Measurements from ENCODE around the gene FUBP1.
"Not testable (repeated sequence)": the region's sequence is repeated elsewhere in the genome, so short reads cannot be mapped to it uniquely, and the experiment has no call there.

FUBP1 gene, protein sequence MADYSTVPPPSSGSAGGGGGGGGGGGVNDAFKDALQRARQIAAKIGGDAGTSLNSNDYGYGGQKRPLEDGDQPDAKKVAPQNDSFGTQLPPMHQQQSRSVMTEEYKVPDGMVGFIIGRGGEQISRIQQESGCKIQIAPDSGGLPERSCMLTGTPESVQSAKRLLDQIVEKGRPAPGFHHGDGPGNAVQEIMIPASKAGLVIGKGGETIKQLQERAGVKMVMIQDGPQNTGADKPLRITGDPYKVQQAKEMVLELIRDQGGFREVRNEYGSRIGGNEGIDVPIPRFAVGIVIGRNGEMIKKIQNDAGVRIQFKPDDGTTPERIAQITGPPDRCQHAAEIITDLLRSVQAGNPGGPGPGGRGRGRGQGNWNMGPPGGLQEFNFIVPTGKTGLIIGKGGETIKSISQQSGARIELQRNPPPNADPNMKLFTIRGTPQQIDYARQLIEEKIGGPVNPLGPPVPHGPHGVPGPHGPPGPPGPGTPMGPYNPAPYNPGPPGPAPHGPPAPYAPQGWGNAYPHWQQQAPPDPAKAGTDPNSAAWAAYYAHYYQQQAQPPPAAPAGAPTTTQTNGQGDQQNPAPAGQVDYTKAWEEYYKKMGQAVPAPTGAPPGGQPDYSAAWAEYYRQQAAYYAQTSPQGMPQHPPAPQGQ

DNA sequence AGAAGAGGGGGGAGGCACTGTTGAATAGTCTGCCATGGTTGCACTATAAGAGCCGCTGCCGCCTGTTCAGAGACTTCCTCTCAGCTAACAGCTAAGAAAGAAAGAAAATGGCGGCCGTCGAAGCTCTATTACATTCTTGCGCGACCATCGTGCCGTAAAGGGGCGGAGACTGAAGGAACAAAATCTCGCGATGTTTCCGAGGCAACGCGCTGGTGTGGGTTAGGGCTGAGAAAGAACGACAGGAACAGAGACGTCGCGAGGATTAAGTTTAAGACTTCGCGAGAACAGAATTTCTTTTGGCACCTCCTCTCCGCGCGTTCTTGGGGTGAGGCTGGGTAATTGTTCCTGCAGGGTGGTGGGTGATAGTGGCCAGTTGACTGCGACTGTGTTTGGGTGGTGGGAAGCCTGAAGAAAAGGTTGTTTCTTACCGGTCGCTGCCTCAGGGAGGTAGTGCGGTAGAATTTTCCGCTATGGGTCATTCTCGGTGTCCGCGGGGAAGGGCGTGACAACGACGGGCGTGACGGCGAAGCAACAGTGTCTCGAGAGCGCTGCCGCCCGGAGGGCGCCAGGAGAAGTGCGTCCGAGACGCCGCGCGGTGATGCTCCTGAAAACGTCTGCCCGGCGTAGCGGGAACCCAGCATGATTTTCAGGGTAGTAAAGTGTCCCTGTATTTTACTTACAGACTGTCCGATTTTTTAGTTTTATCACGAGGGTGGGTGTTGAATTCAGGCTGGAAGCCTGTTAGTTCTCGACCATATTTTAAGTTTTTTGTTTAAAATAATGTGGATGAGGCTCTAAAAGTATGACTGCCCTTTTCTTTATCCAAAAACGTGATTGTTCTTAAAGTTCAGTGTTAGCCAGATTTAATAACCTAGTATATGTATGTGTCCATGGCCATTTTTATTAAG is at the start of gene FUBP1:
Gene FUBP1, minus strand, starts transcription at position 104 of the 908 bp plus-strand sequence. Its CDS starts 68 bp downstream, at position 36.
- peak; percentile 83 to 91 for DNase-seq (ENCODE audit: low read depth in 2 of 2)

DNA sequence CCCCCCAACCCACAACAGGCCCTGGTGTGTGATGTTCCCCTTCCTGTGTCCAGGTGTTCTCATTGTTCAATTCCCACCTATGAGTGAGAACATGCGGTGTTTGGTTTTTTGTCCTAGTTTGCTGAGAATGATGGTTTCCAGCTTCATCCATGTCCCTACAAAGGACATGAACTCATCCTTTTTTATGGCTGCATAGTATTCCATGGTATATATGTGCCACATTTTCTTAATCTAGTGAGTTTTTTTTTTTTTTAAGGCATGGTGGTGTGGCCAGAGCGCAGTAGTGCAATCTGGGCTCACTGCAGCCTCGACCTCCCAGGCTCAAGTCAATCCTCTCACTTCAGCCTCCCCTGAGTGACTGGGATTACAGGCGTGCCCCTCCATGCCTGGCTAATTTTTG is 42.3 kb upstream of the FUBP1 start:
- DNase-seq (ENCODE audit: low read depth in 2 of 2) = not testable (repeated sequence)

DNA sequence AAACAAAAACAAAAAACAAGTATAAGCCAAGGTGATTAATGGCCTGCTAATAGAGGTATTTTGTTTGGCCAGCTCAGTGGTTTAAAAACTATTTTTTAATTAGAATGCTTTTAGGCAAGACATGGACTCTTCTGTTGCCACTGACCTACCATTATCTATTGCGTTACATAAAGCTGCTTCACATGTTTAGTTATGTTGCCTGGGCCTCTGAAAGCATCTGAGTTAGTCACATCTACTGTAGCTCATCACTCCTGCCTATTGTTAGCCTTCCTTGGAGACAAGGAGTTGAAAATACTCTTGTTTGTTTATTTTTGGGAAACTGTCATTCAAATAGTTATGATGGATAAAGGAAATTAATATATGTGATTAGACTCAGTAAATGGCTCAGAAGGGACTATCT is 40.2 kb upstream of the FUBP1 start:
- DNase-seq (ENCODE audit: low read depth in 2 of 2) = no peak

DNA sequence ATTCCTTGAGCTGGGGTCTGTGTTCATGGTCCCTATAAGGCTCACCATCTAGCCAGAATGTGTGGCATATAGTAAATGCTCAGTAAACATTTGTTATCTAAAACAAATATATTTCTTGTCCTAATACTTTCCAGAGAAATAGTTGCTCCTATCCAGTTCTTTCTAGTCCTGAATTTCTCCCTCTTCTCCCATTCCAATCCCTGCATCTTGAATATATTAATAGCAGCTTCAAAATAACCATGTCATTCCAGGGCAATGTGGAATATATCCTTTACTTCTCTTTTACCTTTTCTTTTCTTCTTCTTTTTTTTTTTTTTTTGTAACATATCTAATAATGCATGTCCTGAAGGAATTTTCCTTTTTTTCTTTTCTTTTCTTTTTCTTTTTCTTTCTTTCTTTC is 36.3 kb upstream of the FUBP1 start:
- no peak for DNase-seq (ENCODE audit: low read depth in 2 of 2)

DNA sequence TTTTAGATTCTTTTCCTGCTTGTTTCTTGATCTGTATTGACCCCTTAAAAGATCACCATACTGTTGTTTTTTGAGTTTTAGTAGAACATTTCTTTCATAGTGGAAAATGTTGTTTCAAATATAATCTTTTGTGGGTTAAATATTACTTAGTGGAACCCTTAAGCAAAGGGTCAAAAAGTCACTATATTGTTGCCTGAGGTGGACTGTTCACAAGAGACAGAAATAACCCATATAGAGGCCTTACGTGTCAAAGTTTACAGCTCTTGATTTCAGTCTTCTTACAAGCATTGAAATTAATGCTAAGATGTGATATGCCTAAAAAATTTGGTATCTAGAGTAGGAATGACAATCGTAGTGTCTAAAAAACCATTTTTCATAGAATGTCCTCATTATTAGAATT is 32.2 kb upstream of the FUBP1 start:
- no peak for DNase-seq (ENCODE audit: low read depth in 2 of 2)

DNA sequence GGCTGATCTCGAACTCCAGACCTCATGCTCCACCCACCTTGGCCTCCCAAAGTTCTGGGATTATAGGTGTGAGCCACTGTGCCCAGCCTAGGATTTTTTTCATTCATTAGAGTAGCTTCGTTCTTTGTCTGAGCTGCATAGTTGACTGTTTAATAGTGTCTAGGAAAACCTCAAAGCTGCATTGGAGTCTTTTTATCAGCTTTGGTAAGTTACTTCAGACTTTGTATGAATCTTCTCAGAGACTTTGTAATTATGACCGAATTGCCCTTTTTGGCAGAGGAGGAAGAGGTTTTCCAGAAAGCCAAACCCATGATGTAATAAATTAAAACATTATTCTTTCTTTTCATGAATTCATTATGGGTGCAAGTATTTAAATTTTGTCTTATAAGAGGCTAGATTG is 31.0 kb upstream of the FUBP1 start:
- no peak for DNase-seq (ENCODE audit: low read depth in 2 of 2)

DNA sequence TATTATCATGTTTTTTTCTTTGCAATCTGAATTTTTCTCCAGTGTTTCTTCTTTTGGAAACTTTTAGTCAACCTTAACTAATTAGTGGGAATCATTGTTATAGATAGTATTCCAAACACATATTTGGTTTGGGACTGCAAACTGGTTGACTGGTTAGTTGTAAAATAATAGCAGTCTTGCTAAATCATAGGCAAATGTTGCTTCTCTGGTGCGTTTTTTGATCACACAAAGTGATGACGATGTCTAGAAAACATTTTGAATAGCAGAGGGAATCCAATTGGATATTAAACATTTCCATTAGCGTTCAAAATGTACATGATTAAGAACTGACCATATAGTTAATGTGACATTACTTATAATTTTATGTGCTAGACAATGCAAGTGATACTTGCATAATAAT is 30.4 kb upstream of the FUBP1 start:
- no peak for DNase-seq (ENCODE audit: low read depth in 2 of 2)

DNA sequence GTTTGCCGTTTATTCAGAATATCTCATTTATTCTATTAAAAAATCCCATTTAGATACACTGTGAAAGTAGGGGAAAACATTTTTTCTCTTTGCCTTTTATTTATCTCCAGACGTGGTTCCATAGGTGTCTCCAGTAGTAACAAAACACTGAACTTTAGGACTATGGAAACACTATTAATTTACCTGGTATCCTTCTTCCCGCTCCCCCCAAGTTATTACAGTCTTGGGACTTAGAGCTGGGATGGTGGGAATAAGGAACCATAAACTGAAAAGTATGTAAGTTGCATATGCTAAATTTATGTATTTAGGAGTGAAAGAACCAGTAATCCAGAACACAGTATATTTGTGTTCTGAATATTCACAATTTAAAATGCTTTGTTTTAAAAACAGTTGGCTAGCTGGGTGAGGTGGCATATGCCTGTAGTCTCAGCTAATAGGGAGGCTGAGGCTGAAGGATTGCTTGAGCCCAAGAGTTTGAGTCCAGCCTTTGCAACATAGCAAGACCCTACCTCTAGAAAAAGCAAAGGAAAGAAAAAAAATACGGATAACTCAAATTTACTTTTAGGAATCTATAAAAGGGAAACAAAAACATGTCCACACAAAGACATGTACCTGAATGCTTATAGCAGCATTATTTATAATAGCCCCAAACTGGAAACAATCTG is 28.9 kb upstream of the FUBP1 start:
- DNase-seq (ENCODE audit: low read depth in 2 of 2) = no peak

DNA sequence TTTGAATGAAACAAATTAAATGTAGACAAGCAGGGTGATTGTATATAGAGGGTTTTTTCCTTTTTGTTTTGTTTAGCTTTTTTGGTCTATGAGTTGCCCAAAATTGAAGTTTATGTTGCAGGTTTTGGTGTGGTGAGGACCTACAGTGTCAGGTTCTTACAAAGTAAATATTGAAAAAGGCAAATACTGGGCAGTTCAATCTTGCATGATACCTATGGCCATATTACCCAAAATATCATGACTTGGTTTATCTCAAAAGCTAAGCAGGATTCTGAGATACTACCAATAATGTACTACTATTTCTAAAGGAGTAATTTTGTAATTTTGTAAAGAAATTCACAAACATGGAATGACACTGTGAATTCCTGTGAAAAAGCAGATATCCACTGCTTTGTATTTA is 27.6 kb upstream of the FUBP1 start:
- no peak for DNase-seq (ENCODE audit: low read depth in 2 of 2)

DNA sequence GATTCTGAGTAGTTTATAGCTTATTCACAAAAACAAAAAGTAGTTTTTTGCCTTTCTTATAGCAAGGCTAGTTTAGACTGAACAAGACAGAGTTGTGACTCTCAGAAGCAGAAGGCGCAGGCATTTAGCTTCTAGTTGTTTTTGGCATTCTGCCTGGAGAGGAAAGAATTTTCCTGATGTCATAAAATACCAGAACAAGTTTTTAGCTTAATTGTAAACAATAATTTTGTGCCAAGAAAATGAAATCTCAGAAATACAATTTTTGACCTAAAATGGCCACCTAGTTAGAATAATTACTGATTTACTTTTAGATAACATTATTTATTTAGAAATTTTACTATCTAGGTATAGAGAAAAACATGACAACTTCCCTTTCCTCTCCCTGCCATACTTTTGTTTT is 26.9 kb upstream of the FUBP1 start:
- DNase-seq (ENCODE audit: low read depth in 2 of 2) = no peak

DNA sequence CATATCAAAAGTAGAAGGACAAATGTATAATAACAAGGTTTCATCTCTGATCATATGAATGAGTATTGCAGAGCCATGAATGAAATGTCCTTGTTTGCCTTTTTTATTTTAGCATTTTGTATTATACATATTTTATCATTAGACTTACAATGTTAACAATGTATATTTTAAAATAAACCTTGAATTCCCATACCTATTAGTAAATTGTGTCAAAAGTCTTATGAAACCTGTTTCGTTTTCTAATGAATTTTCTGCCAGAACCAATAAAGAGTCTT is 26.5 kb upstream of the FUBP1 start:
- no peak for DNase-seq (ENCODE audit: low read depth in 2 of 2)

DNA sequence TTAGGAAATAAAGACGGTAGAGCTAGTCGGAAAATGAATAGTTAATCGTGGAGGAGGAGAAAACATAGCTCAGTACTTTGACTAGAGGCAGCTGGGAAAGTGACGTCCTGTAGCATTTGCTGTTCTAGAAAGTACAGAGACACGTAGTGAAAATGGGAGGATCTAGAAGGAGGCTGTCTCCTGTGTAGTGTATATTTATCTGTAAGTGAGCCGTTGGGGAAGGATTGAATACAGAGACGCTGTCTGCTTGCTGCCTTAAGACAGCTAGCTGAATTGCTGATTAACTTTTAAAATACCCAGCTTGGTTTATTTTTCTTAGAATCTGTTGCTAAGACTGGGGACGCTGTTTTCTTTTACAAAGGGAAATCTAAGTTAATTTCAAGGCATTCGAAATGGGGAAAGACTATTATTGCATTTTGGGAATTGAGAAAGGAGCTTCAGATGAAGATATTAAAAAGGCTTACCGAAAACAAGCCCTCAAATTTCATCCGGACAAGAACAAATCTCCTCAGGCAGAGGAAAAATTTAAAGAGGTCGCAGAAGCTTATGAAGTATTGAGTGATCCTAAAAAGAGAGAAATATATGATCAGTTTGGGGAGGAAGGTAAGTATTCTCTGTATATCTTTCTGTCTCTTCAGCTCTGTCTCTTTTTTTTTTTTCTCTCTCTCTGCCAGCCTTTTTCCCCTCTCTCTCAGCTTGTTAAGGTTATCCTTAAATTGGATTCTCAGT is 26.0 kb upstream of the FUBP1 start, which contains the start of gene DNAJB4:
Gene DNAJB4, plus strand, starts transcription at position 221 of the 729 bp plus-strand sequence. Its CDS starts 172 bp downstream, at position 393.
- peak; percentile 22 to 45 for DNase-seq (ENCODE audit: low read depth in 2 of 2)

DNA sequence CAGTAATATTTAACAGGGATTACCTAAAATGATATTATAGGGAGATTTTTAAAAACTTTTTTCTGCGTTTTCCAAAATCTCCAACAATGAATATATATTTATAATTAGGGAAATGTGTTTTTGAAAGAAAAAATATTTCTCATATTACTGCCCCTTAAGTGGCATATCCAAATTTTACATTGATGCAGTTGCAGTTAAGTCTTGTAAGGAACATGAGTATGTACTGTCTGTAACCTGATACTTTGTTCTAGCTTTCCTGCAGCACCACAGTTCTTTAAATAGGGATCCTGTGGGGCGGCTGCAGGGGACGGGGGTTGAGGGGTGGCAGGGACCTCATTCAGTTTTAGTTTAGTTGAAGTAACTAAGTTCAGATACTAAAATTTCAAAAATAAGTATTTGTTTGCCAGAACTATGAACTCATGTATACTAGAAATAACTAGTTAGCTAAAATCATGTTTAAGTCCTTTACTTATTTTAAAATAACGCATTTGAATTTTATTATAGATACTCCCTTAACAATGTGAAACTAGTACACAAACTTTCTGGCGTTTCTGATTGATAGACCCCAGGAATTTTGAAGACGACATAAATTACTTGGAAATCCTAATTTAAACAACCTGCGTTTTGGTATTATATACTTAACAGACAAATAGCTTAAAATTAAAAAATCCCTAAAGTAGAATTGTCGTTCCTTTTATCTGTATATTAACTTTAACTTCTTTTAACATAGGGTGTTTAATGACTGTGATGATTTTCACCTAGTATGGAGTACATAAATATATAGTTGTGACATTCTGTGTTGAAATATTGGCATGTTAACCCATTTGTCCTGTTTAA is 25.2 kb upstream of the FUBP1 start:
- peak in 1 of 2 donors; percentile 30 for DNase-seq (ENCODE audit: low read depth in 2 of 2)

DNA sequence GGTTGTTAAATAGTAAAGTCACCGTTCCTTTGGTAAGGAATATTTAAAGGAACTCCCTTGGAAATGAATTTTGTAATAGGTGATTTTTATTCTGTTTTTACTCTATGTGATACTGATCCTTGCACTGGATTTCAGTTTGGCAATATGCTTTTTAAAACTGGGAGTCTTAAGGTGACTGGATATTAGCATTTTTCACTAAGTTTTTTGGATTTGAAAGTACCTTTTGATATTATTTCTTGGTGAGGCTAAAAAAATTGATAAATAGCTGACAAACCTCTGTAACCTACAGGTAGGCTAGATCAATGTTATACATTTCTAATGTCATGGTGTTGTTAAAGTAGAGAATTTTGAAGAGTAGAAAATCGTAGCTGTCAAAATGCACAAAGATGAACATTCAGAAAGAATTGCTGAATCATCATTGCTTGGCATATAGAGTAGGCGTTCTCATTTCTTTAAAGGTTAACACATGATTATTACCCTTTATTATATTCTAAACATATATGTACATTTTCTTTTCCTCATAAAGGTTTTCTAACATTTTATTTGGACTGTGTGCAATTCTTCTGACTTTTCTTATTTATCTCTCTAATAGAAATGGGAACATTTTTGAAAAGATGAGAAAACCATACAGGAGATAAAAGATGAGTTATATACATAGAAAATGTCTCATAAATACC is 24.3 kb upstream of the FUBP1 start:
- DNase-seq (ENCODE audit: low read depth in 2 of 2) = no peak

DNA sequence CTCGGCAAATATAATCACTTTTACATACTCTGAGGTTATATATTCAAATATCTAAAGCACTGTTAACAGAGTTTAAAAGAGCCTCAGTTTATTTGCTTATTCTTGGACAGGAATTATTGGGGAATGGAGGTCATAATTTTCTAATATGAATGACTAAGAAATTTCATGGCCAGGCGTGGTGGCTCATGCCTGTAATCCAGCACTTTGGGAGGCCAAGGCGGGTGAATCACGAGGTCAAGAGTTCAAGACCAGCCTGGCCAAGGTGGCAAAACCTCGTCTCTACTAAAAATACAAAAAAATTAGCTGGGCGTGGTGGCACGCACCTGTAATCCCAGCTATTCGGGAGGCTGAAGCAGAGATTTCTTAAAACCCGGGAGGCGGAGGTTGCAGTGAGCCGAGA is 21.7 kb upstream of the FUBP1 start:
- not testable (repeated sequence) for DNase-seq (ENCODE audit: low read depth in 2 of 2)

DNA sequence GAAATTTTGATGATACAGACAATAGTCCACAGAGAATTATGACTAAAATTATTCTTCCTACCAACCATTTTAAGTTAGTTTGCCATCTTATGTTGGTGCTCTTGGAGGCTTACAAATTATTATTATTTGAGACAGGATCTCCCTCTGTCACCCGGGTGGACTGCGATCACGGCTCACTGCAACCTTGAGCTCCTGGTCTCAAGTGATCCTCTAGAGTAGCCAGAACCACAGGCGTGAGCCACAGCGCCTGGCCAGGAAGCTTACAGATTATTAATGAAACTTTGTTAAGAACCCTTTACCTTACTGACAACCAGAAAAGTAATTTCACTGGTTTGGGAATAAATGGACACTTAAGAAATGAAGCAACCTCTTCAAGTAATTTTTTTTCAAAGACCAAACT is 17.9 kb upstream of the FUBP1 start:
- DNase-seq (ENCODE audit: low read depth in 2 of 2) = no peak

DNA sequence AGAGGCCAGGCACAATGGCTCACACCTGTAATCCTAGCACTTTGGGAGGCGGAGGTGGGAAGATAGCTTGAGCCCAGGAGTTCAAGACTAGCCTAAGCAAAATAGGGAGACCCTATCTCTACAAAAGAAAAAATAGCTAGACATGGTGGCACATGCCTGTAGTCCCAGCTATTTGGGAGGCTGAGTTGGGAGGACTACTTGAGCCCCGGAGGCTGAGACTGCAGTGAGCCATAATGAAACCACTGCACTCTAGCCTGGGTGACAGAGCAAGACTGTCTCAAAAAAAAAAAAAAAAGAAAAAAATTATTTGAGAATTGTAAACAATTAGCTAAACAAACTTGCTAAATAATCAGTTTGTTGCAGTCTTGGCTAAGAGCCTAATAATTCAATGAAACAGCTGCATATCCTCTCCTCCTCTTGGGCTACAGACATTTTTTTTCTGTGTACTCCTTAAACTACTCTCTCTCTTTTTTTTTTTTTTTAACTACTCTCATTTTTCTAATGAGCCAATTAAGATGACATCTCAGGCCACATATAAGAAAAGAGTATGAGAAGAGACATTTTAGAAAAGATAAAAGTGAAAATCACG is 15.3 kb upstream of the FUBP1 start:
- no peak for DNase-seq (ENCODE audit: low read depth in 2 of 2)

DNA sequence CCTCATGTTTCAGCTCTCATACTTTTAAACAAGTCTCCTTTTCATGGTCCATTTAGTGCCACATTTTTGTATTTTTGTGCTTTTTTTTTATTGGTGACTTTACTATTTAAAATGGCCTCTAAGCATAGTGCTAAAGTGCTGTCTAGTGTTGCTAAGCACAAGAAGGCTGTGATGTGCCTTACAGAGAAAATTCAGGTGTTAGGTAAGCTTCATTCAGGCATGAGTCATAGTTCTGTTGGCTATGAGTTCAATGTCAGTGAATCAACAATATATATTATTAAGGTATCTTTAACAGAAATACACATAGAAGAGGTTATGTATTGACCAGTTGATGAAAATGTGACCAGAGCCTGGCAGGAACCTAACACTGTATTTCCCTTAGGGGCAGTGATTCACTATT is 12.8 kb upstream of the FUBP1 start:
- DNase-seq (ENCODE audit: low read depth in 2 of 2) = no peak

DNA sequence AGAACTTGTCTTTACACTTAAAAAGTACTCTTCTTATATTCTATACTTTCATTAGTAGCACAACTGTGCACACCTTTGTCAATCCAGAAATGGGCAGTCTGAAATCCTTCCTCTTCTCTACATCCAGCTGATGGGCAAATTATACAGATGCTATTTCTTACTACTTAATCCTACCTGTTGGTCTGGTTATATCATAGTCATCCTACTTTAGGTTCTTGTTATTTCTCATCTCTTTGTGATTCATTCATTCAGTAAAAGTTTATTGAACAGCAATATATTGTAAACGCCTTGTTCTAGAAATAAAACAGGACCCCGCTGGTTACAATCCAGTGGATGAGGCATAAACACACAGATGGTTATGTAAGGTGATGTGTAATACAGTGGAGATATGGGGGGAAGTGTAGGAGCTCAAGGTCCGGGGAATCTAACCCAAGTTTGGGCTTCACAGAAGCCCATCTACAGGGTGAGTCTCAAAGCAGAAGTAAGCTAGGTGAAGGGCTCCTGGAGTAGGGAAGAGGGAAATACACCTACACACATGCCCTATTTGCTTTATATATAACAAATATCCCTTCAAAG is 11.8 kb upstream of the FUBP1 start:
- no peak for DNase-seq (ENCODE audit: low read depth in 2 of 2)
